Neural progenitor cell (in vitro differentiated cells): Measurements from ENCODE around the gene SHC2.

Experiments used
- CTCF ChIP-seq: fragments of 200-600 bp; sonication (generic); IDR thresholded peaks from 2 replicates; pipeline ENCODE4 v1.5.1; 2017; ENCODE audit warnings: antibody characterized with exemption, mild to moderate bottlenecking
- EZH2 ChIP-seq: fragments of 200-600 bp; sonication (generic); IDR thresholded peaks from 2 replicates; pipeline ENCODE4 v1.6.1; 2017; ENCODE audit warnings: antibody characterized with exemption, mild to moderate bottlenecking, moderate library complexity

- TF ChIP-seq CTCF (no peak), EZH2 (no peak)
Measured at GRCh38 chr19:483332-484072, 22.7 kb upstream of the SHC2 start.
